Transverse colon (tissue), 4 donors: ENCODE measurements around the gene ADGRG3.

Experiments
- EP300 ChIP-seq: sonication (generic); formaldehyde crosslinking; IDR thresholded peaks from one replicate; pipeline ENCODE4 v1.6.1; 2017; ENCODE audit warnings: antibody characterized with exemption, low read depth
- POLR2A ChIP-seq: fragments of 450-650 bp; IDR thresholded peaks from one replicate; pipeline ENCODE4 v1.6.1; 2016; ENCODE audit warnings: antibody characterized with exemption, mild to moderate bottlenecking, moderate library complexity
- POLR2AphosphoS5 ChIP-seq, 3 donors: sonication (generic); formaldehyde crosslinking; IDR thresholded peaks; one replicate each; pipeline ENCODE4 v1.6.1; 2016; ENCODE audit warnings: antibody characterized with exemption in 3 of 3
- TF ChIP-seq, protein P1 (sequence below), 5 experiments: fragments of 200-600 bp in 3 of 5; fragments of 450-650 bp in 2 of 5; sonication (generic) in 3 of 5; IDR thresholded peaks; 1 replicate in 2 of 5; 2 replicates in 3 of 5; pipeline ENCODE4 v1.5.1; 2016 to 2017; ENCODE audit warnings: antibody characterized with exemption in 5 of 5, inconsistent platforms in 3 of 5, mild to moderate bottlenecking in 2 of 5, moderate library complexity in 1 of 5

DNA sequence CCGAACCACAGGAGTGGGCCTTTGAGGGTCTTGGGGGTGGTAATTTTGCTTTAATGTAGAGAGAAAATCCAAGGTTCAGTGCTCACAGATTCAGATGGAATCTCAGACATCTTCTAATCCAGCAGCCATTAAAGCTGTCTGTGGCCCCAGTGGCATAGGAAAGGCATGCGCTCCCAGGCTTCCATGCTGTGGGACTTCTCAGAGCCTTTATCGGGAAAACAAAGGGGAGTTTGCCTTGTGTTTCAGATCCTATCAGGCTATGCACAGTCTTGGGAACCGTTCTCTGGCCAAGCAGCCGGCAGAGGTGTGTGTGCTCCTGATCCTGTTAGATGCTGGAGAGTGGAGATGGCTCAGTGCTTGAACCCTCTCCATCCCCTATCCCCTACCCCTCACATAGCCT lies 31.9 kb upstream of the ADGRG3 start:
- TF ChIP-seq POLR2A (no peak), POLR2AphosphoS5 (IDR thresholded peaks at IDR 0.05) (no peak), EP300 (no peak)
- TF ChIP-seq, protein P1, sequence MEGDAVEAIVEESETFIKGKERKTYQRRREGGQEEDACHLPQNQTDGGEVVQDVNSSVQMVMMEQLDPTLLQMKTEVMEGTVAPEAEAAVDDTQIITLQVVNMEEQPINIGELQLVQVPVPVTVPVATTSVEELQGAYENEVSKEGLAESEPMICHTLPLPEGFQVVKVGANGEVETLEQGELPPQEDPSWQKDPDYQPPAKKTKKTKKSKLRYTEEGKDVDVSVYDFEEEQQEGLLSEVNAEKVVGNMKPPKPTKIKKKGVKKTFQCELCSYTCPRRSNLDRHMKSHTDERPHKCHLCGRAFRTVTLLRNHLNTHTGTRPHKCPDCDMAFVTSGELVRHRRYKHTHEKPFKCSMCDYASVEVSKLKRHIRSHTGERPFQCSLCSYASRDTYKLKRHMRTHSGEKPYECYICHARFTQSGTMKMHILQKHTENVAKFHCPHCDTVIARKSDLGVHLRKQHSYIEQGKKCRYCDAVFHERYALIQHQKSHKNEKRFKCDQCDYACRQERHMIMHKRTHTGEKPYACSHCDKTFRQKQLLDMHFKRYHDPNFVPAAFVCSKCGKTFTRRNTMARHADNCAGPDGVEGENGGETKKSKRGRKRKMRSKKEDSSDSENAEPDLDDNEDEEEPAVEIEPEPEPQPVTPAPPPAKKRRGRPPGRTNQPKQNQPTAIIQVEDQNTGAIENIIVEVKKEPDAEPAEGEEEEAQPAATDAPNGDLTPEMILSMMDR (IDR thresholded peaks at IDR 0.05) = no peak
